GM11168 (cell line): ENCODE measurements around the gene CDH5.

Experiments used
- in situ Hi-C: fragments of 300-500 bp; cut with MboI; formaldehyde crosslinking; loops from one replicate; pipeline ENCODE4 v1.12.0; 2022; ENCODE audit warnings: low sequenced_read_pairs; ENCODE audit not compliant: unreplicated experiment

The CDH5 gene

DNA sequence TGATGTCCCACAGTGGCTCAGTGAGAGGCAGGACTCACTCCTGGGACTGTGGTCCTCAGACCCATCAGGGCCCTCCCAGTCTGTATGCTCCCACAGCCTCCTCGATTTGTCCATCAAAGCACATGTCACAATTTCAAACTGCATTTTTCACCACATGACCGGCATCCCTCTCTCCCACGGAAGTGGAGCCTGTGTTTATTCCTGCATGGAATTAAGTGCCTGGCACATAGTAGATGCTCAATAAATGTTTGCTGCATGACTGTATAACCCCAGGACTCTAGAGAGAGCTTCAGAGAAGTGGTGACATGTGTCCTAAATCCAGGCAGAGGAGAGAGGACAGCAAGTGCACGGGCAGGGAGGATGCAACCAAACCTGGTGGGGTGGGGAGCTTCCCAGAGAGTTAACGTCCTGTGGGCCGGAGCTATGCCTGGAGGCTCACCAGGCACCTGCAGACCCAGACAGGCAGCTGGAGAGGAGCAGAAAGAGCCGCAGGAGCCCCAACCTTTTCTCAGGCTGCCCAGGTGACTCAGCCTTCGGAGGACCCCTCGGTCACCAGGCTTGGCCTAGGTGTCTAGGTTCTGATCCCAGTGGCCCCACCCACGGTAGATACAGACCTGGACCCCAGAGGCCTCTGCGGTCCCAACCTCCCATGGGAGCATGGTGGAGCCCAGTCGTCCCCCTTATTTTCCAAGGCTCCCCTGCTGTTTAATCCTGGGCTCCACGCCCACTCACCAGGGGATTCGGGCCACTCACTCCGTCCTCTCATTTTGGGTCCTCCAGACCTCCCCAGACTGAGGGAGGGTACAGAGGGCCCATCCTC, 5.8 kb downstream of the CDH5 start:
- in situ Hi-C loops = no loop called here

- in situ Hi-C loops = no loop called here
These were observed 6.3 kb downstream of the CDH5 start for GRCh38 chr16:66372898-66373155.

DNA sequence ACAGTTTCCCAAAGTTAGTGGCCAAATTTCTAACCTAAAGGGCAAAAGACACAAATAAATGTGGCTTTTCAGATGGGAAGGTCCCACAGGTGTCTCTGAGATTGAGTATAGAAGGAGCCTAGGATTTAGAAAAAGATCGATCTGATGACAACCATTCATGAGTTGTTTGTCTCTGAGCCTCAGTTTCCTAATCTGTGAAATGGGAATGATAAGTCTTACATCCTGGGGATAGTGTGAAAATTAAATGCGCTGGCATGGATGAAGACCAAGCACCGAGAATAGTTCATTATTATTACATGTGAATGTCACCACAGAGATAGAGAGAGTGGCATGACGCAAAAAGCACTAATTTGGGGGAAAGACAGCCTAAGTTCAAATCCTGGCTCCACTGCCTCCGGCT, 7.2 kb downstream of the CDH5 start:
- in situ Hi-C loops = no loop called here

DNA sequence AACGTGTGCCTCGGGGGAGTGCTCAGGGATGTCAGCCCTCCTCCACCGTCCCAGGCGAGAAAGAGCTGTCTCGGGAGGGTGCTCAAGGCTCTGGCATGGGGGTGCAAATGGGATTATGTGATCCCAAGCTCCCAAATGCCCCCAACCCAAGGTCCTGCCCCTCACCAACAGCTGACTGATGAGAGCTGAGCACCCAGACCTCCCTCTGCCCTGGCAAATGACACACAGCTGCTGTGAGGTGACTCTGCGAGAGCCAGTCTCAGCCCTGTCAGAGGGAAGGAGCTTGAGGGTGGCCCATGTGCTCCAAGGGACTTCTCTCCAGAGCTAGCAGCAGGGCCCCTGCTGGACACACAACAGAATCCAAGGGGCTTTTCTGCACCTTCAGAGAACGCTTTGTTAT, 7.7 kb downstream of the CDH5 start:
- in situ Hi-C loops = no loop called here

DNA sequence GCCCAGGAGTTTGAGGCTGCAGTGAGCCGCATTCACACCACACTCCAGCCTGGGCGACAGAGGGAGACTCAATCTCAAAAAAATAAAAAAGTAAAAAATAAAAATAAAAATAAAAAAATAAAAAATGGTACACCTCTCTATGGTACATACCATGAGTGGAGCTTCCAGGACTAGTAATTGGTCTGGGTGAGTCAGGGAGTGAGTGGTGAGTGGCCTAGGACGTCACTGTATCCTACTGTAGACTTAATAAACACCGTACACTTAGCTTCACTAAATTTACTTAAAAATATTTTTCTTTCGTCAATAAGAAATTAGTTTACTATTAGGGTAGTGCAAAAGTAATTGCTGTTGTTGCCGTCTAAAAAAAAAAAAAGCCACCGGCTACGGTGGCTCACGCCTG, 9.0 kb downstream of the CDH5 start:
- in situ Hi-C loops = no loop called here

GRCh38 chr16:66376114-66376513, 9.6 kb downstream of the CDH5 start:
- in situ Hi-C loops = no loop called here

- in situ Hi-C loops = no loop called here
These were observed 10.2 kb downstream of the CDH5 start for GRCh38 chr16:66376577-66377305.

- in situ Hi-C loops = no loop called here
These were observed 10.8 kb downstream of the CDH5 start for GRCh38 chr16:66377324-66377723.

DNA sequence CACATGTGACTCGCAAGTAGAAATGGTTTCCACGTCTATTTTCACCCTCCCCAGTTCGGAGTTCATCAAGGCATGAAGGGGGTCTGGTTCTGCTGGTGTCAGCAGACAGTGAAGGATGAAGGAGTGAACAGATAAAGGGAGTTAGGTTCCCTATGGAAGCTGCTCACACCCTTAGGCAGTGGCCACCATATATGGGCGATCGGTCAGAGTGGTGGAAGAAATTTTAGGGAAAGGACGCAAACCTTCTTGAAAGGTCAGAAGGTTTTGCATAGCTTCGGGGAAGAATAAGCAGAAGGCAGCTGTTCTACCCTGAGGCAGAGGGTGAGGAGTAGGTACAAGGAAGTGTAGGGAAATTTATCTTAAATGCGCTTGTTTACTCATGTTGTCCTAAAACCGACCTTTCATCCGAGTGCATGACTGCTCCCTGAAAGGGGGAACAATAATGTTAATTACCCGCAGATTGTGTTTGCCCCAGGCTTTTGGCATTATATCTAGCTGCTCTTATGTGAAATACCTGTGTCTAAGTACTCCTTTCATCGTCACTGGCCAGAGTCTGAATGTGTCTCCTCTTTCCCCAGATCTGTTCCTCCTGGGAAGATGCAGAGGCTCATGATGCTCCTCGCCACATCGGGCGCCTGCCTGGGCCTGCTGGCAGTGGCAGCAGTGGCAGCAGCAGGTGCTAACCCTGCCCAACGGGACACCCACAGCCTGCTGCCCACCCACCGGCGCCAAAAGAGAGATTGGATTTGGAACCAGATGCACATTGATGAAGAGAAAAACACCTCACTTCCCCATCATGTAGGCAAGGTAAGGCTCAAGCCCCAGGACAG, 12.5 kb downstream of the CDH5 start:
- in situ Hi-C loops = no loop called here

DNA sequence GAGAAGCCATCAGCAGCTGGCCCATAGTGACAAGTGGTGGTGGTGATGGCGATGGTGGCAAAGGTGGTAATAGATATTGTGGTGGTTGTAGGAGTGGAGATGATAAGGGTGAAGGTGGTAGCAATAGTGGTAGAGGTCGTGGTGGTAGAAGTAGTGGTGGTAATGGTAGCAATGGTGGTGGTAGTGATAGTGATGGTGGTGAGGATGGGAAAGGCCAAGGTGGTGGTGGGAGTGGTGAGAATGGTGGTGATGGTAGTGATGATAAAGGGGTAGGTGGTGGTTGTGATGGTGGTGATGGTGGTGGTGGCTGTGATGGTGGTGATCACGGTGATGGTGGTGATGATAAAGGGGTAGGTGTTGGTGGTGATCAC, 13.1 kb downstream of the CDH5 start:
- in situ Hi-C loops = no loop called here

DNA sequence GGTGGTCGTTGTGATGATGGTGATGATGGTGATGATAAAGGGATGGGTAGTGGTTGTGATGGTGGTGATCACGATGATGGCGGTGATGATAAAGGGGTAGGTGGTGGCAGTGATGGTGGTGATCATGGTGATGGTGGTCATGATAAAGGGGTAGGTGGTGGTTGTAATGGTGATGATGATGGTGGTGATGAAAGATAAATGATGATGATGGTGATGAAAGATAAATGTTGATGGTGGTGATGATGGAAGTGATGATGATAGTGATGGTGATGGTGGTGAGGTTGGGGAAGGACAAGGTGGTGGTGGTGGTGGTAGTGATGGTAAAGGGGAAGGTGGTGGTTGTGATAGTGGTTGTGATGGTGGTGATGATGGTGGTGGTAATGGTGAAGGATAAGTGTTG, 13.9 kb downstream of the CDH5 start:
- in situ Hi-C loops = no loop called here

GRCh38 chr16:66381585-66382170, 15.2 kb downstream of the CDH5 start:
- in situ Hi-C loops = no loop called here

- in situ Hi-C loops = no loop called here
These were observed 15.9 kb downstream of the CDH5 start for GRCh38 chr16:66382171-66382965.

DNA sequence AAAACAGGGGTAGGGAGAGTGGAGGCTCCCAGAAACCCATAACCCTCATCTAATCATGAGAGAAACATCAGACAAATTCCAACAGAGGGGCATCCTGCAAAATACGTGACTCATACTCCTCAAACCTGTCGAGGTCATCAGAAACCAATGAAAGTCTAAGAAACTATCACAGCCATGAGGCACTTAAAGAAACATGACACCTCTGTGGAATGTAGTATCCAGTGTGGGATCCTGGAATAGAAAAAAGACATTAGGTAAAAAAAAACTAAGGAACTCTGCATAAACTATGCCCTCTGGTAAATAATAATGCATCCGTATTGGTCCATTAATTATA, 16.4 kb downstream of the CDH5 start:
- in situ Hi-C loops = no loop called here

- in situ Hi-C loops = no loop called here
These were observed 17.1 kb downstream of the CDH5 start for GRCh38 chr16:66383551-66383950.

DNA sequence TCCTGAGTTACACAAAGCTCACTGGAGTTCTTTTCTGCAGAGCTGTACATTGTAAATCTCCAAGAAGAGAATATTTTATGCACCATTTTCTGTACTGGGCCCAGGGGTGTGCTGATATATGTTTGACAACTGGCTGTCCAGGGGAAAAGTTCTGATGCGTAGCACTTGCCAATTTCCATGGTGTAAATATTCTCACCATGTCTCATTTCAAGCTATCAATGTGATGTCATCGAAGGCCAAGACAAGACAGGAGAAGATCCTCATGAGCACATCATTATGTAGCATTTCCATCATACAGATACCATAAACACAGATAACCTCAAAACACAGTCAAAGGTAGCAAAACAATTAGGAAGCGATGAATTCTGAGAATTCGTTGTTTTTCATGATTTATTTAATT, 18.9 kb downstream of the CDH5 start:
- in situ Hi-C loops = no loop called here

- in situ Hi-C loops = no loop called here
These were observed 20.4 kb downstream of the CDH5 start for GRCh38 chr16:66386629-66387622.

DNA sequence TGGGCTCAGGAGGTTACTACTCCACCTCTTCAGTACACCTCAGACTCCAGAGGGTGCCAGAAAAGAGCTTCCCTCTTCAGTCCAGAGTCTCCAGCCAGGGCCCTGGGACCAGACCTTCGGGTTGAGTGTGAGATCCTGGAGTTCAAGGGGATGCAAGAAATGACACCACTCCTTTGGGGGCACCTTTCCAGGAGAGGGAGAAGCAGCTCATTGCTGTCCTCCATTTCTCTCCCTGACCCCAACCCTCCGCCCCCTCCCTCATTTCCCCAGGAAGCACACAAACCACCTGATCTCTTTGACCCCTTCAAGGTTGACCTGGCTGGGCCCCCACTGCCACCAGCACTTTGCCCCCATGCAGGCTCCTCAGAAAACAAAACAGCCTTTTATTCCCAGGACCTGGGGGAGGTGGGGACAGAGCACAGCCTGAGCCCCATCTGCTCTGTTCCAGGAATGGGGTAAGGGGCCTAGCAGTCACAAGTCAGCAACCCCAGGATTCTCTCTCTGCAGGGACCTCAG, 21.4 kb downstream of the CDH5 start:
- in situ Hi-C loops = no loop called here
